ENCODE results near the gene LTBP1.

LTBP1 gene

GRCh38 chr2:33197198-33197938 is 250.6 kb downstream of the LTBP1 start:
- DNase-seq (ENCODE audit: low spot score) = no peak

- DNase-seq (ENCODE audit: low spot score) = no peak
These were observed 256.1 kb downstream of the LTBP1 start for GRCh38 chr2:33202641-33203522.

- no peak for DNase-seq (ENCODE audit: low spot score)
These were observed 258.2 kb downstream of the LTBP1 start for GRCh38 chr2:33204945-33205344.

GRCh38 chr2:33205693-33206434 is 259.1 kb downstream of the LTBP1 start:
- no peak for DNase-seq (ENCODE audit: low spot score)

- no peak for DNase-seq (ENCODE audit: low spot score)
These were observed 260.5 kb downstream of the LTBP1 start for GRCh38 chr2:33207151-33207740.

GRCh38 chr2:33208400-33208799 is 261.6 kb downstream of the LTBP1 start:
- DNase-seq (ENCODE audit: low spot score) = no peak

- no peak for DNase-seq (ENCODE audit: low spot score)
These were observed 263.2 kb downstream of the LTBP1 start for GRCh38 chr2:33209976-33210375.

- peak; percentile 76 for DNase-seq (ENCODE audit: low spot score)
These were observed 263.9 kb downstream of the LTBP1 start for GRCh38 chr2:33210626-33211025.

GRCh38 chr2:33212151-33212550 is 265.4 kb downstream of the LTBP1 start:
- DNase-seq (ENCODE audit: low spot score) = peak; percentile 67

GRCh38 chr2:33213244-33213643 is 266.5 kb downstream of the LTBP1 start:
- DNase-seq (ENCODE audit: low spot score) = no peak

- DNase-seq (ENCODE audit: low spot score) = no peak
These were observed 266.9 kb downstream of the LTBP1 start for GRCh38 chr2:33213648-33214047.

- DNase-seq (ENCODE audit: low spot score) = no peak
These were observed 267.7 kb downstream of the LTBP1 start for GRCh38 chr2:33214436-33214835.

- no peak for DNase-seq (ENCODE audit: low spot score)
These were observed 268.1 kb downstream of the LTBP1 start for GRCh38 chr2:33214857-33215256.

GRCh38 chr2:33215299-33215698 is 268.5 kb downstream of the LTBP1 start:
- peak; percentile 18 for DNase-seq (ENCODE audit: low spot score)

- DNase-seq (ENCODE audit: low spot score) = no peak
These were observed 269.2 kb downstream of the LTBP1 start for GRCh38 chr2:33215983-33216382.

GRCh38 chr2:33216508-33217182 is 269.9 kb downstream of the LTBP1 start:
- DNase-seq (ENCODE audit: low spot score) = peak; percentile 30

- no peak for DNase-seq (ENCODE audit: low spot score)
These were observed 270.7 kb downstream of the LTBP1 start for GRCh38 chr2:33217406-33217805.

- no peak for DNase-seq (ENCODE audit: low spot score)
These were observed 272.4 kb downstream of the LTBP1 start for GRCh38 chr2:33219114-33219513.

- DNase-seq (ENCODE audit: low spot score) = no peak
These were observed 273.1 kb downstream of the LTBP1 start for GRCh38 chr2:33219850-33220275.

GRCh38 chr2:33220533-33220932 is 273.8 kb downstream of the LTBP1 start:
- DNase-seq (ENCODE audit: low spot score) = no peak

GRCh38 chr2:33221046-33221784 is 274.5 kb downstream of the LTBP1 start:
- no peak for DNase-seq (ENCODE audit: low spot score)
